BJ (cell line): ENCODE measurements around the gene CEND1. TPM values are rescaled to one million over a fixed set of nuclear protein-coding genes. Genes with fewer than 3 reads are reported as not detected.

Experiments used
- CTCF ChIA-PET: fragments of 350-600 bp; formaldehyde crosslinking; extraction: SDS; loops from one replicate; lab custom pipeline; 2021; ENCODE audit warnings: antibody characterized with exemption, inconsistent platforms; lab: Yijun Ruan, JAX
- POLR2A ChIA-PET: fragments of 300-600 bp; sonication (Branson Sonifier 250); formaldehyde crosslinking; extraction: SDS; loops from one replicate; lab custom pipeline; 2021; ENCODE audit warnings: antibody characterized with exemption; lab: Charles Lee
- DNase-seq: peaks from one replicate; pipeline ENCODE4 v3.0.0-alpha.2; 2011; ENCODE audit warnings: low read depth
- H3K27me3 ChIP-seq: 2 replicates; pipeline ENCODE4 v1.6.0; 2011; ENCODE audit warnings: low read length; ENCODE audit not compliant: control insufficient read depth, insufficient read depth
- H3K36me3 ChIP-seq: 2 replicates; pipeline ENCODE4 v1.5.1; 2011; ENCODE audit warnings: low read length; ENCODE audit not compliant: control insufficient read depth, insufficient read depth
- H3K4me3 ChIP-seq: 2 replicates; pipeline ENCODE4 v1.5.1; 2011; ENCODE audit warnings: low read depth, mild to moderate bottlenecking, control low read depth, low read length
- CTCF ChIP-seq: IDR thresholded peaks from 2 replicates; pipeline ENCODE4 v1.5.1; 2011; ENCODE audit warnings: low read depth, mild to moderate bottlenecking, control low read depth, inconsistent platforms, low read length, moderate library complexity; ENCODE audit not compliant: insufficient read depth
- polyA plus RNA-seq: library from polyadenylated mRNA; depleted of rRNA; stranded (reverse); fragments of >200 nt; gene quantifications from 2 replicates; pipeline ENCODE4 v1.2.3, GENCODE V29; 2011

The CEND1 gene
- polyA plus RNA-seq, 1 experiment = 0.23 TPM

GRCh38 chr11:816433-816779 is 26.5 kb upstream of the CEND1 start:
- ChIA-PET POLR2A (interaction anchor here (0.6 kb wide), 1 partner anchor 26 kb away, joined by 3 read pairs; the partner anchor contains the start of gene TSPAN4), CTCF (no interaction called here)
- Histone ChIP-seq H3K36me3 (peaks cover 22% of the 10 kb centered on the region), H3K27me3 (no peaks in the 10 kb centered on the region), H3K4me3 (no peak overlapping the region)
- no peak for TF ChIP-seq CTCF
- no peak for DNase-seq

GRCh38 chr11:815675-816432 is 26.0 kb upstream of the CEND1 start:
- TF ChIP-seq CTCF = no peak
- ChIA-PET CTCF (no interaction called here), POLR2A (interaction anchor here (0.6 kb wide), 1 partner anchor 27 kb away, joined by 3 read pairs; the partner anchor contains the start of gene TSPAN4)
- DNase-seq = no peak
- Histone ChIP-seq H3K4me3 (no peak overlapping the region), H3K27me3 (no peaks in the 10 kb centered on the region), H3K36me3 (peaks cover 23% of the 10 kb centered on the region)

GRCh38 chr11:813456-814096 is 23.7 kb upstream of the CEND1 start:
- H3K36me3 ChIP-seq = peaks cover 23% of the 10 kb centered on the region
- POLR2A ChIA-PET = no interaction called here
- CTCF ChIA-PET = no interaction called here
- DNase-seq = no peak
- no peak for TF ChIP-seq CTCF
- no peak overlapping the region for H3K4me3 ChIP-seq
- no peaks in the 10 kb centered on the region for H3K27me3 ChIP-seq

GRCh38 chr11:813072-813455 is 23.2 kb upstream of the CEND1 start:
- H3K4me3 ChIP-seq = no peak overlapping the region
- H3K36me3 ChIP-seq = peaks cover 23% of the 10 kb centered on the region
- no peaks in the 10 kb centered on the region for H3K27me3 ChIP-seq
- CTCF ChIA-PET = no interaction called here
- POLR2A ChIA-PET = no interaction called here
- no peak for DNase-seq
- no peak for TF ChIP-seq CTCF

- CTCF ChIA-PET = interaction anchor here (1.5 kb wide), 1 partner anchor 238 kb away, joined by 3 read pairs; no protein-coding TSS in a partner anchor
- no peaks in the 10 kb centered on the region for H3K27me3 ChIP-seq
- no peak for TF ChIP-seq CTCF
- no peak overlapping the region for H3K4me3 ChIP-seq
- POLR2A ChIA-PET = no interaction called here
- peaks cover 23% of the 10 kb centered on the region for H3K36me3 ChIP-seq
- DNase-seq = no peak
Measured at GRCh38 chr11:812390-812789, 22.5 kb upstream of the CEND1 start.
